ENCODE results near the gene ALG9. TPM values are rescaled to one million over a fixed set of nuclear protein-coding genes. Genes with fewer than 3 reads are reported as not detected.

ALG9 gene
- total and polyA plus RNA-seq, 2 of the 4 experiments (the other 2 are of a cell fraction): 20.7 to 35.7 TPM

DNA sequence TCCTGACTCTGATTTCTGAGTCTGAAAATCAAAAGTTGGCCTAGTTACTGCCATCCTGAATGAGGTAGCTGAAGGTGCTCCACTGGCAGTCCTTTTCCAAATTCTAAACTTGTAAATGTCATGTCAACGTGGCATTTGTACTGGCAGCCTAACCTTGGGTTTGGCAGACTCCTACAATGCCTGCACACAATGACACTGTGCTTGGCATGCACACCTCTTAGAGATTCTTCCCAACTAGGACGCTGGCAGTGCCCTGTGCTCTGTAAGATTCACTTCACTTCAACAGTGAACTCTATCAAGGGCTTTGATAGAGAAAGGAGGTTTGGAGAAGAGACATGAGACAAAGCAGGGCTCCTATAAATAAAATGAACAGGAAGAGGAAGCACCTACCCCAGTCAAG, 83.3 kb downstream of the ALG9 start:
- ChIA-PET CTCF (no interaction called here), POLR2A (ENCODE audit: unreplicated experiment) (no interaction called here)
- H3K4me3 ChIP-seq (ENCODE audit: insufficient read depth, low read depth, low read length): no peak overlapping the region
- H3K14ac ChIP-seq (replicated peaks; ENCODE audit: low read depth, low read length): no peak overlapping the region
- no peak overlapping the region for H3K18ac ChIP-seq (ENCODE audit: low read depth, low read length)
- no peak overlapping the region for H2BK5ac ChIP-seq (ENCODE audit: low read depth, low read length, poor library complexity, severe bottlenecking)
- no peak overlapping the region for H3K4me2 ChIP-seq (ENCODE audit: low read depth, low read length)
- H3K9me1 ChIP-seq (ENCODE audit: insufficient read depth, low read length): no peaks in the 10 kb centered on the region
- H2BK120ac ChIP-seq (ENCODE audit: low read depth, low read length): no peak overlapping the region
- no peak overlapping the region for H4K5ac ChIP-seq (ENCODE audit: low read depth, low read length)
- intact Hi-C loops (cut with micrococcal nuclease): no loop called here
- H2BK15ac ChIP-seq (ENCODE audit: low read depth, low read length): no peak overlapping the region
- no peak for TF ChIP-seq BHLHE40 (IDR thresholded peaks at IDR 0.05; ENCODE audit: low read depth, low read length)
- no peak for TF ChIP-seq MAZ (IDR thresholded peaks at IDR 0.05; ENCODE audit: borderline replicate concordance, low read depth, low read length)
- H3K4me1 ChIP-seq (ENCODE audit: control insufficient read depth, insufficient read depth, low read length): no peaks in the 10 kb centered on the region
- no peak overlapping the region for H3K27ac ChIP-seq (ENCODE audit: insufficient read depth, low read length)
- BruUV-seq (replicated peaks): no TSS peak
- no peak overlapping the region for H3K9ac ChIP-seq (ENCODE audit: low read depth, low read length)
- H2BK20ac ChIP-seq (ENCODE audit: low read depth, low read length): no peak overlapping the region
- H3K27me3 ChIP-seq (ENCODE audit: control insufficient read depth, insufficient read depth, low read length): no peaks in the 10 kb centered on the region
- no peak overlapping the region for H2AK5ac ChIP-seq (ENCODE audit: low read depth, low read length)
- no peak overlapping the region for H3K4ac ChIP-seq (ENCODE audit: low read depth, low read length)
- H2AFZ ChIP-seq (replicated peaks; ENCODE audit: low read length, poor library complexity): no peak overlapping the region
- H4K20me1 ChIP-seq (ENCODE audit: insufficient read depth, low read length): no peaks in the 10 kb centered on the region
- DNase-seq (no peak), ATAC-seq (ENCODE audit: low read depth) (no peak)
- H3K79me1 ChIP-seq (ENCODE audit: low read depth in 1 of 2, low read length in 2 of 2): peaks cover 0 to 3% of the 10 kb centered on the region in 2 experiments; a peak in 2 of 4 replicates
- WGBS, 2 experiments (ENCODE audit: extremely low coverage in 2 of 2, insufficient read length in 1 of 2): 86% methylated on average over 1 of the region's 2 CpGs; no CpG with 5 or more reads in 1 of the 2 experiments
- no peak overlapping the region for H3K23ac ChIP-seq (ENCODE audit: low read depth, low read length)
- H3K9me3 ChIP-seq (ENCODE audit: control insufficient read depth, insufficient read depth, low read length): no peaks in the 10 kb centered on the region
- H3K56ac ChIP-seq (ENCODE audit: extremely low read depth, insufficient read depth, low read length): no peak overlapping the region
- in situ Hi-C loops (cut with MboI; ENCODE audit: low sequenced_read_pairs): no loop called here
- dilution Hi-C loops (cut with HindIII; ENCODE audit: low sequenced_read_pairs, unreplicated experiment): no loop called here
- H4K91ac ChIP-seq (ENCODE audit: insufficient read depth, low read depth, low read length): no peak overlapping the region
- H3K36me3 ChIP-seq (ENCODE audit: control insufficient read depth, insufficient read depth, low read length): peaks cover 12% of the 10 kb centered on the region
- H2AK9ac ChIP-seq (replicated peaks; ENCODE audit: low read depth, low read length, poor library complexity): no peak overlapping the region
- no peak overlapping the region for H4K8ac ChIP-seq (ENCODE audit: low read depth in 2 of 2, low read length in 2 of 2)
